ENCODE data around the gene RPIA.

RPIA gene

GRCh38 chr2:88690591-88691338 lies 708 bp upstream of the RPIA start:
- CTCF ChIA-PET: interaction anchor here (1.4 to 6.1 kb wide), 2 partner anchors 18 to 100 kb away, joined by 7 to 34 read pairs; no protein-coding TSS in a partner anchor

GRCh38 chr2:88692187-88692586 lies 714 bp downstream of the RPIA start:
- ChIA-PET POLR2A (interaction anchor here (0.8 kb wide), 1 partner anchor 111 kb away, joined by 3 read pairs; no protein-coding TSS in a partner anchor), CTCF (interaction anchor here (0.6 to 6.1 kb wide), 19 partner anchors 9 to 500 kb away, joined by 3 to 34 read pairs (median 4); no protein-coding TSS in a partner anchor)
- TF ChIP-seq CTCF (IDR thresholded peaks at IDR 0.05; ENCODE audit: insufficient read depth, low read length, missing control alignments): no peak
- peak overlapping the region; percentile 94 for H3K4me3 ChIP-seq (ENCODE audit: low read depth, low read length)
- no peak for DNase-seq (ENCODE audit: low read depth, low spot score)

More at GRCh38 chr2:88690591-88691338, 708 bp upstream of the RPIA start:
- no peak for DNase-seq (ENCODE audit: low read depth, low spot score)
- H3K4me3 ChIP-seq (ENCODE audit: low read depth, low read length): peak overlapping the region; percentile 69
- POLR2A ChIA-PET: interaction anchor here (0.5 to 0.8 kb wide), 2 partner anchors 12 to 18 kb away, joined by 3 to 6 read pairs; no protein-coding TSS in a partner anchor
- no peak for TF ChIP-seq CTCF (IDR thresholded peaks at IDR 0.05; ENCODE audit: insufficient read depth, low read length, missing control alignments)

DNA sequence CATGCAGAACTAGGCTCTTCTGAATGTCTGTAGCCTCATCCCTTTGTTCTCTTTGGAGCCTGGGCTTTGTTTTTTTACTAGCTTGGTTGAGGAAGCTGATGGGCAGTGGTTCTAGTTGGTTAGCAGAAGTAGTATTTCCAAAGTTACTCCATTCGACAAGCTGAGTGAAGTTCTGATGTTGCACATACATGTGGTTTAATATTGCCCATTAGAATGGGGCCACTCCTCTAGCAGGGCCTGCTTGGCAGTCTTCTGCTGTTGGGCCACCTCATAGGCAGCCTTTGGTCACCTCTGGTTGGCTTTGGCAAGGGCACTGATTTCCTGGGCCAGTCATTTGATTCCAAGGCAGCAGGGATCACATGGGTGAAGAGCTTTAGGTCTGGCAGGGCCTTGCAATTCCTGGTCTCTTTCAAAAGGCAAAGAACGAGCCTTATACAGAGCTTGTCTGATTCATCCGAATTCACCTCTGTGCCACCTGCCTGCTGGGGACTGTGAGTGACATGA lies 2.5 kb downstream of the RPIA start:
- ChIA-PET CTCF (interaction anchor here (1.4 to 6.1 kb wide), 3 partner anchors 15 to 45 kb away, joined by 4 to 34 read pairs (median 5); no protein-coding TSS in a partner anchor), POLR2A (no interaction called here)
- TF ChIP-seq CTCF (IDR thresholded peaks at IDR 0.05; ENCODE audit: insufficient read depth, low read length, missing control alignments): no peak
- no peak for DNase-seq (ENCODE audit: low read depth, low spot score)
- H3K4me3 ChIP-seq (ENCODE audit: low read depth, low read length): no peak overlapping the region

GRCh38 chr2:88696611-88697010 lies 5.1 kb downstream of the RPIA start:
- POLR2A ChIA-PET: no interaction called here
- no peak for TF ChIP-seq CTCF (IDR thresholded peaks at IDR 0.05; ENCODE audit: insufficient read depth, low read length, missing control alignments)
- DNase-seq (ENCODE audit: low read depth, low spot score): no peak
- CTCF ChIA-PET: interaction anchor here (1.2 kb wide), 1 partner anchor 11 kb away, joined by 3 read pairs; no protein-coding TSS in a partner anchor
- H3K4me3 ChIP-seq (ENCODE audit: low read depth, low read length): no peak overlapping the region

- TF ChIP-seq CTCF (IDR thresholded peaks at IDR 0.05; ENCODE audit: insufficient read depth, low read length, missing control alignments): no peak
- ChIA-PET POLR2A (no interaction called here), CTCF (interaction anchor here (1.3 kb wide), 1 partner anchor 92 kb away, joined by 3 read pairs; no protein-coding TSS in a partner anchor)
- H3K4me3 ChIP-seq (ENCODE audit: low read depth, low read length): no peak overlapping the region
- no peak for DNase-seq (ENCODE audit: low read depth, low spot score)
Measured at GRCh38 chr2:88697370-88698026, 6.0 kb downstream of the RPIA start.

GRCh38 chr2:88698027-88698413 lies 6.5 kb downstream of the RPIA start:
- no peak for DNase-seq (ENCODE audit: low read depth, low spot score)
- CTCF ChIA-PET: interaction anchor here (0.9 to 1.8 kb wide), 3 partner anchors 26 to 92 kb away, joined by 3 to 6 read pairs (median 3); no protein-coding TSS in a partner anchor
- no peak for TF ChIP-seq CTCF (IDR thresholded peaks at IDR 0.05; ENCODE audit: insufficient read depth, low read length, missing control alignments)
- H3K4me3 ChIP-seq (ENCODE audit: low read depth, low read length): no peak overlapping the region
- POLR2A ChIA-PET: no interaction called here

Data from AG04449 (cell line).